Keratinocyte (primary cell): ENCODE measurements around the gene EXD3. TPM values are rescaled to one million over a fixed set of nuclear protein-coding genes. Genes with fewer than 3 reads are reported as not detected.
"Not testable (repeated sequence)": the region's sequence is repeated elsewhere in the genome, so short reads cannot be mapped to it uniquely, and the experiment has no call there.

Experiments used
- DNase-seq: peaks from one replicate; pipeline ENCODE4 v3.0.0-alpha.2; 2011; ENCODE audit warnings: low read depth, missing footprints, low spot score
- FAIRE-seq: peaks from 2 replicates; lab custom pipeline; 2011; peaks lifted over from hg19 to GRCh38; lab: Jason Lieb, UNC
- H2AFZ ChIP-seq: 2 replicates; pipeline ENCODE4 v1.6.0; 2012; ENCODE audit warnings: low read length, control low read depth, inconsistent platforms; ENCODE audit not compliant: control insufficient read depth
- H3K27ac ChIP-seq: 2 replicates; pipeline ENCODE4 v1.5.1; 2011; ENCODE audit warnings: low read length; ENCODE audit not compliant: control insufficient read depth, insufficient read depth
- H3K27me3 ChIP-seq: 3 replicates; pipeline ENCODE4 v1.6.0; 2011; ENCODE audit warnings: low read length; ENCODE audit not compliant: control insufficient read depth, insufficient read depth; ENCODE audit errors: extremely low read depth
- H3K36me3 ChIP-seq, 2 experiments: 2 replicates in 1 of 2; 3 replicates in 1 of 2; pipeline ENCODE4 v1.5.1; 2011; ENCODE audit warnings: low read length in 2 of 2, mild to moderate bottlenecking in 1 of 2; ENCODE audit not compliant: control insufficient read depth in 2 of 2, insufficient read depth in 2 of 2; ENCODE audit errors: extremely low read depth in 1 of 2
- H3K4me1 ChIP-seq: 3 replicates; pipeline ENCODE4 v1.5.1; 2011; ENCODE audit warnings: low read length; ENCODE audit not compliant: control insufficient read depth, insufficient read depth; ENCODE audit errors: extremely low read depth
- H3K4me2 ChIP-seq: 3 replicates; pipeline ENCODE4 v1.6.0; 2011; ENCODE audit warnings: low read depth, low read length; ENCODE audit not compliant: control insufficient read depth, insufficient read depth; ENCODE audit errors: extremely low read depth
- H3K4me3 ChIP-seq, 3 experiments: fragments of 200-600 bp in 1 of 3; sonication (generic) in 1 of 3; 2 replicates in 2 of 3; 3 replicates in 1 of 3; pipeline ENCODE4 v1.5.1; 2011 to 2016; ENCODE audit warnings: low read length in 3 of 3, mild to moderate bottlenecking in 3 of 3, control low read depth in 2 of 3, inconsistent platforms in 1 of 3, low read depth in 1 of 3, mixed read lengths in 1 of 3, mixed run types in 1 of 3, moderate library complexity in 1 of 3; ENCODE audit not compliant: control insufficient read depth in 2 of 3, insufficient read depth in 2 of 3; ENCODE audit errors: extremely low read depth in 1 of 3
- H3K79me2 ChIP-seq: 2 replicates; pipeline ENCODE4 v1.6.0; 2012; ENCODE audit warnings: low read length; ENCODE audit not compliant: control insufficient read depth, insufficient read depth
- H3K9ac ChIP-seq: 3 replicates; pipeline ENCODE4 v1.6.0; 2011; ENCODE audit warnings: low read length; ENCODE audit not compliant: control insufficient read depth, insufficient read depth; ENCODE audit errors: extremely low read depth
- H3K9me1 ChIP-seq: 3 replicates; pipeline ENCODE4 v1.6.0; 2011; ENCODE audit warnings: low read length; ENCODE audit not compliant: control insufficient read depth, insufficient read depth; ENCODE audit errors: extremely low read depth
- H3K9me3 ChIP-seq: 2 replicates; pipeline ENCODE4 v1.5.1; 2012; ENCODE audit warnings: low read depth, low read length; ENCODE audit not compliant: control insufficient read depth
- H4K20me1 ChIP-seq: 3 replicates; pipeline ENCODE4 v1.6.0; 2011; ENCODE audit warnings: low read length; ENCODE audit not compliant: control insufficient read depth, insufficient read depth; ENCODE audit errors: extremely low read depth
- CTCF ChIP-seq, 3 experiments: IDR thresholded peaks in 1 of 3; conservative IDR thresholded peaks in 1 of 3; optimal IDR thresholded peaks in 1 of 3; 2 replicates in 2 of 3; 3 replicates in 1 of 3; pipeline versions ENCODE3 to v1.5.1; 2011; ENCODE audit warnings: low read length in 3 of 3, mild to moderate bottlenecking in 3 of 3, moderate library complexity in 2 of 3, control low read depth in 1 of 3, inconsistent platforms in 1 of 3; ENCODE audit not compliant: insufficient read depth in 2 of 3; ENCODE audit errors: extremely low read depth in 1 of 3
- EZH2 ChIP-seq: IDR thresholded peaks from one replicate; pipeline ENCODE4 v1.6.1; 2012; ENCODE audit warnings: inconsistent platforms, mild to moderate bottlenecking, low read length, moderate library complexity
- dilution Hi-C: fragments of 300-500 bp; cut with MboI; formaldehyde crosslinking; loops from one replicate; pipeline ENCODE4 v1.7.0; 2020; ENCODE audit warnings: low sequenced_read_pairs; ENCODE audit not compliant: extremely low pct_ligation_motif_present
- polyA plus RNA-seq, 5 experiments: library from polyadenylated mRNA; depleted of rRNA in 3 of 5; stranded (reverse) in 3 of 5; stranded (forward) in 1 of 5; unstranded in 1 of 5; fragments of >200 nt; gene quantifications; 1 replicate in 1 of 5; 2 replicates in 3 of 5; 3 replicates in 1 of 5; pipeline versions ENCODE4 v1.2.1 to v1.2.3, GENCODE V29; 2011 to 2012; ENCODE audit warnings: missing spikeins in 2 of 5, low read depth in 1 of 5, low replicate concordance in 1 of 5

EXD3 gene
- polyA plus RNA-seq, 1 donor (not counting 4 experiments of a cell fraction or from before 2014, with no cell fraction given): 1.5 TPM

GRCh38 chr9:137452006-137452760 is 29.2 kb upstream of the EXD3 start:
- Histone ChIP-seq H3K9me3 (no peaks in the 10 kb centered on the region), H3K9me1 (no peaks in the 10 kb centered on the region), H3K27me3 (no peaks in the 10 kb centered on the region), H3K9ac (no peak overlapping the region), H3K4me2 (no peak overlapping the region), H3K4me3 (no peak overlapping the region), H3K79me2 (no peaks in the 10 kb centered on the region), H4K20me1 (no peaks in the 10 kb centered on the region), H3K27ac (no peak overlapping the region), H2AFZ (no peak overlapping the region), H3K4me1 (peaks cover 8% of the 10 kb centered on the region), H3K36me3 (peaks cover 8 to 21% of the 10 kb centered on the region in 2 experiments)
- dilution Hi-C loops: no loop called here
- FAIRE-seq: no peak
- DNase-seq: no peak
- no peak for TF ChIP-seq EZH2
- TF ChIP-seq CTCF (optimal IDR thresholded peaks at IDR 0.05 in 1 of 3, IDR thresholded peaks at IDR 0.05 in 1 of 3, conservative IDR thresholded peaks at IDR 0.05 in 1 of 3; ENCODE audit: extremely low read depth in 1 of 3, insufficient read depth in 2 of 3, low read length in 3 of 3): no peak

GRCh38 chr9:137451264-137452005 is 28.5 kb upstream of the EXD3 start:
- H3K79me2 ChIP-seq, H3K27ac ChIP-seq, H3K9ac ChIP-seq, H3K9me3 ChIP-seq, H3K27me3 ChIP-seq, H3K4me2 ChIP-seq, H3K4me1 ChIP-seq, FAIRE-seq, H4K20me1 ChIP-seq, H3K4me3 ChIP-seq, H3K9me1 ChIP-seq, DNase-seq, H2AFZ ChIP-seq, dilution Hi-C loops: not testable (repeated sequence)
- peaks cover 8 to 14% of the 10 kb centered on the region in 2 experiments for H3K36me3 ChIP-seq

GRCh38 chr9:137450539-137451222 is 27.7 kb upstream of the EXD3 start:
- H3K9me1 ChIP-seq, H3K27ac ChIP-seq, H3K9me3 ChIP-seq, H4K20me1 ChIP-seq, H3K4me2 ChIP-seq, H2AFZ ChIP-seq, FAIRE-seq, dilution Hi-C loops, H3K79me2 ChIP-seq, H3K4me3 ChIP-seq, H3K27me3 ChIP-seq, H3K9ac ChIP-seq, DNase-seq: not testable (repeated sequence)
- Histone ChIP-seq H3K4me1 (peaks cover 12% of the 10 kb centered on the region), H3K36me3 (peaks cover 8 to 14% of the 10 kb centered on the region in 2 experiments)
